Pancreas (tissue), 10 donors: Measurements from ENCODE around the gene TPCN2. TPM values are rescaled to one million over a fixed set of nuclear protein-coding genes. Genes with fewer than 3 reads are reported as not detected.

Experiments
- ATAC-seq, 4 donors: fragments of 200-7000 bp; cut with Tn5 transposase; one replicate each; pipeline versions ENCODE4 v1.8.0 to v1.9.1; 2020; ENCODE audit warnings: mild to moderate bottlenecking in 4 of 4, moderate library complexity in 4 of 4
- DNase-seq, 6 donors: peaks; one replicate each; pipeline ENCODE4 v3.0.0-alpha.2; 2020
- FAIRE-seq: peaks from 2 replicates; lab custom pipeline; 2012; peaks lifted over from hg19 to GRCh38; lab: Jason Lieb, UNC
- H3K27ac ChIP-seq, 4 donors: fragments of 200-600 bp; sonication (generic); 1 replicate in 3 of 4; 2 replicates in 1 of 4; pipeline versions ENCODE4 v1.5.0 to v1.8.0; 2020
- H3K27me3 ChIP-seq, 4 donors: fragments of 200-600 bp; one replicate each; pipeline ENCODE4 v1.8.0; 2021
- H3K36me3 ChIP-seq, 3 donors: fragments of 200-600 bp; sonication (generic) in 1 of 3; one replicate each; pipeline versions ENCODE4 v1.5.0 to v1.8.0; 2020 to 2021
- H3K4me1 ChIP-seq, 3 donors: fragments of 200-600 bp; one replicate each; pipeline ENCODE4 v1.8.0; 2021
- H3K4me3 ChIP-seq, 4 donors: fragments of 200-600 bp; sonication (generic) in 2 of 4; one replicate each; pipeline versions ENCODE4 v1.5.0 to v1.8.0; 2020 to 2021
- H3K9me3 ChIP-seq, 4 donors: fragments of 200-600 bp; one replicate each; pipeline ENCODE4 v1.8.0; 2021
- CTCF ChIP-seq, 4 donors: fragments of 200-600 bp; sonication (generic) in 3 of 4; IDR thresholded peaks; one replicate each; pipeline versions ENCODE4 v1.5.0 to v1.8.0; 2021; ENCODE audit warnings: antibody characterized with exemption in 4 of 4
- WGBS, 2 donors: extraction: QIAGEN DNeasy Blood & Tissue Kit; methylation state at CpG; one replicate each; pipeline ENCODE4 v1.1.7; 2013; 5-methylcytosine and 5-hydroxymethylcytosine counted together
- intact Hi-C, 3 donors: fragments of 100-400 bp; cut with DNase I; formaldehyde crosslinking; loops; one replicate each; pipeline versions ENCODE4 v1.11.1 to v1.14.2; 2022
- polyA plus RNA-seq, 2 donors: library from polyadenylated mRNA; stranded (reverse); fragments of 200-250 nt; gene quantifications; one replicate each; pipeline ENCODE4 v1.2.3, GENCODE V29; 2013
- total RNA-seq, 6 donors: library from RNA; stranded (reverse); fragmentation: NEBNext Ultra II Directional in 4 of 6; extraction: Animal tissue kit (Norgen Biotek cat#: 25700) in 4 of 6; gene quantifications; one replicate each; pipeline versions ENCODE4 v1.2.1 to v1.2.4, GENCODE V29; 2021 to 2023
- donor health status: healthy with polysubstance abuse.
- donor health status: DM: no; HTN: no; CAD: no; lungs with moderate emphysema.
- donor health status: DM: no; HTN: no; CAD: no.
- donor health status: control.
- donor health status: control.
- donor health status: Bipolar disorder and iron deficiency.
- donor health status: DM: yes; HTN: yes; CAD: no.
- donor health status: DM: no; HTN: no; CAD: no.
- donor health status: DM: no; HTN: no; CAD: no.
- donor health status: DM: yes; HTN: yes; CAD: no.

TPCN2 gene
- total and polyA plus RNA-seq, 8 donors = 5.6 to 13.5 (median 9.9) TPM

DNA sequence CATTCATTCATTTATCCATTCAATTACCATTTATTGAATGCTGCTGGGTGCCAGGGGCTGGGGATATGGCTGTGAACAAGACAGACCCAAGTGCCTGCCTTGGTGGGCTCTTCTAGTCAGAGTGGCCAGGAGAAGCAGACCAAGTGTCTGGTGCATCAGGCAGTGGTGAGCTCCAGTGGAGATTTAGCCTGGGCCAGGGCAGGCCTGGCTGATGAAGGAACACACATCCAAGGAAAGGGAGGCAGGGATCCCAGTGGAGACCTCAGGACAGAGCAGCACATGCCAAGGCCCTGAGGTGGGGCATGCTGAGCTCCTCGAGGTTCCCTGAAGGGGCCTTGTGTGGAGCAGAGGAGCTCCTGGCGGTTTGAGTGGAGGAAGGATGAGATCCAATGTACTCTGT lies 60.4 kb downstream of the TPCN2 start:
- intact Hi-C loops = no loop called here
- H3K4me1 ChIP-seq = peaks cover 0 to 1% (median 0%) of the 10 kb centered on the region in 3 donors
- DNase-seq (peak in 2 of 6 donors; percentile 20 to 39), ATAC-seq (no peak), FAIRE-seq (no peak)
- H3K9me3 ChIP-seq = no peaks in the 10 kb centered on the region
- WGBS, 2 donors = 87 to 93% methylated on average over 2 of the region's 2 CpGs
- no peak overlapping the region for H3K27ac ChIP-seq
- H3K36me3 ChIP-seq = no peaks in the 10 kb centered on the region
- TF ChIP-seq CTCF (IDR thresholded peaks at IDR 0.05) = no peak
- no peaks in the 10 kb centered on the region for H3K27me3 ChIP-seq
- H3K4me3 ChIP-seq = no peak overlapping the region

- FAIRE-seq = no peak
- no peak for ATAC-seq
These were observed 61.7 kb downstream of the TPCN2 start for GRCh38 chr11:69110451-69110850.

GRCh38 chr11:69111624-69112542 lies 63.2 kb downstream of the TPCN2 start:
- 65 to 70% methylated on average over 20 of the region's 20 CpGs for WGBS, 2 donors

More at GRCh38 chr11:69110451-69110850, 61.7 kb downstream of the TPCN2 start:
- H3K9me3 ChIP-seq = no peaks in the 10 kb centered on the region
- no peak overlapping the region for H3K27ac ChIP-seq
- 87 to 92% methylated on average over 6 of the region's 6 CpGs for WGBS, 2 donors
- no peak for DNase-seq
- H3K27me3 ChIP-seq = no peaks in the 10 kb centered on the region
- no peak for TF ChIP-seq CTCF (IDR thresholded peaks at IDR 0.05)
- H3K4me1 ChIP-seq = peaks cover 0 to 10% (median 8%) of the 10 kb centered on the region in 3 donors
- intact Hi-C loops = no loop called here
- no peak overlapping the region for H3K4me3 ChIP-seq
- no peaks in the 10 kb centered on the region for H3K36me3 ChIP-seq

DNA sequence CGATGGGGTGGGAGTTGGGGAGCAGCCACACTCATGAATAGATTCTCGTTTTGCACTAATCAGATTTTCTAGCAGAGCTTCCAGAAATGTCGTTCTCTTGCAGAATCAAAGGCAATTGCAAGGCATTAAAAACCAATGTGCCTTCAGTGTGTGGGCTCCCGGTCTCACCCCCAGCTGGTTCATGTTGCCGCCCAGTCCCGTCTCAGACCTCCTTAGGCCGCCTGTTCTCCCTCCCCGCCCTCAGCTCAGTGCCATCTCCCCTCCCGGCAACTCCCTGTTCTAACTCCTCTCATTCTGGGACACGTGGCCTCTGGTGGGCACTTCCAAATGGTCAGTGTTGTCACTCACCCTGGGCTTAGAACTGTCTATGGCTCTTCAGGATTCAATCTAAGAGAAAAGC lies 64.5 kb downstream of the TPCN2 start:
- intact Hi-C loops = no loop called here
- H3K36me3 ChIP-seq = no peaks in the 10 kb centered on the region
- 77% methylated on average over 10 of the region's 10 CpGs for WGBS, 2 donors
- FAIRE-seq = no peak
- H3K4me3 ChIP-seq = no peak overlapping the region
- ATAC-seq = no peak
- peak in 1 of 6 donors; percentile 30 for DNase-seq
- no peak overlapping the region for H3K27ac ChIP-seq
- no peaks in the 10 kb centered on the region for H3K9me3 ChIP-seq
- H3K4me1 ChIP-seq = peaks cover 0 to 10% (median 9%) of the 10 kb centered on the region in 3 donors
- TF ChIP-seq CTCF (IDR thresholded peaks at IDR 0.05) = no peak
- H3K27me3 ChIP-seq = no peaks in the 10 kb centered on the region

More at GRCh38 chr11:69111624-69112542, 63.2 kb downstream of the TPCN2 start:
- no peaks in the 10 kb centered on the region for H3K36me3 ChIP-seq
- peaks cover 0 to 10% (median 9%) of the 10 kb centered on the region in 3 donors for H3K4me1 ChIP-seq
- no peaks in the 10 kb centered on the region for H3K9me3 ChIP-seq
- ATAC-seq (peak in 2 of 4 donors; percentile 33 to 46), FAIRE-seq (no peak), DNase-seq (peak in 2 of 6 donors; percentile 39 to 44)
- H3K27ac ChIP-seq = peak overlapping the region; percentile 8 to 52 (median 47)
- no peak overlapping the region for H3K4me3 ChIP-seq
- no peak for TF ChIP-seq CTCF (IDR thresholded peaks at IDR 0.05)
- intact Hi-C loops = no loop called here
- H3K27me3 ChIP-seq = no peaks in the 10 kb centered on the region
